22Rv1 (cell line): Measurements from ENCODE around the gene GALNT18.

Source experiments
- H3K27ac ChIP-seq: fragments of 450-650 bp; 2 replicates; pipeline ENCODE4 v1.5.1; 2017
- ZFX ChIP-seq: fragments of 450-650 bp; IDR thresholded peaks from 2 replicates; pipeline ENCODE4 v1.6.1; 2017; ENCODE audit warnings: antibody characterized with exemption, borderline replicate concordance
- TF ChIP-seq, protein P1 (sequence below): fragments of 450-650 bp; IDR thresholded peaks from 2 replicates; pipeline ENCODE4 v1.5.1; 2017; ENCODE audit warnings: mild to moderate bottlenecking

The GALNT18 gene

DNA sequence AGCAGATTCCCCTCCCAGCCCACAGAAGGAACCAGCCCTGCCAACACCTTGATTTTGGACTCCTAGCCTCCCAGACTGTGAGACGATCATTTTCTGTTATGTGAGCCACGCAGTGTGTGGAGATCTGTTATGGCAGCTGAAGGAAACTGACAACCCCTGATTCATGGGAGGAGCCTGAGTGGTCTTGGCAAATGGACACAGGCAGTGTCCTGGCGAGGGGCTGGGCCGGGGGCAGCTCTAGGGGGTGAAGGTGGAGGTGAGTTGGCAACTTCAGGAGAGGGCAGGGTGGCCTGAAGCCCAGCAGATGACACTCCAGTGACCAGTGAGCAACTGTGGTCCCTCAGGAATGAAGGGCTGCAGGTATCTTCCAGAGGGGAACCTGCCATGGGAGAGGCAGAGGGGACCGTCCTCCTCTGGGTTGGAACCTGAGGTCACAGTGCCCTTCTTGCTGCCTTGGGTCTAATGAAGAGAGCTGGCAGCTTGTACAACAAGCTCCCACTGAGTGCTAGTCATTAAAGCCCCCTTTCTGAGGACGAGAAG is 351.5 kb downstream of the GALNT18 start:
- H3K27ac ChIP-seq = no peak overlapping the region
- TF ChIP-seq, protein P1, sequence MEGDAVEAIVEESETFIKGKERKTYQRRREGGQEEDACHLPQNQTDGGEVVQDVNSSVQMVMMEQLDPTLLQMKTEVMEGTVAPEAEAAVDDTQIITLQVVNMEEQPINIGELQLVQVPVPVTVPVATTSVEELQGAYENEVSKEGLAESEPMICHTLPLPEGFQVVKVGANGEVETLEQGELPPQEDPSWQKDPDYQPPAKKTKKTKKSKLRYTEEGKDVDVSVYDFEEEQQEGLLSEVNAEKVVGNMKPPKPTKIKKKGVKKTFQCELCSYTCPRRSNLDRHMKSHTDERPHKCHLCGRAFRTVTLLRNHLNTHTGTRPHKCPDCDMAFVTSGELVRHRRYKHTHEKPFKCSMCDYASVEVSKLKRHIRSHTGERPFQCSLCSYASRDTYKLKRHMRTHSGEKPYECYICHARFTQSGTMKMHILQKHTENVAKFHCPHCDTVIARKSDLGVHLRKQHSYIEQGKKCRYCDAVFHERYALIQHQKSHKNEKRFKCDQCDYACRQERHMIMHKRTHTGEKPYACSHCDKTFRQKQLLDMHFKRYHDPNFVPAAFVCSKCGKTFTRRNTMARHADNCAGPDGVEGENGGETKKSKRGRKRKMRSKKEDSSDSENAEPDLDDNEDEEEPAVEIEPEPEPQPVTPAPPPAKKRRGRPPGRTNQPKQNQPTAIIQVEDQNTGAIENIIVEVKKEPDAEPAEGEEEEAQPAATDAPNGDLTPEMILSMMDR = no peak
- TF ChIP-seq ZFX = no peak

DNA sequence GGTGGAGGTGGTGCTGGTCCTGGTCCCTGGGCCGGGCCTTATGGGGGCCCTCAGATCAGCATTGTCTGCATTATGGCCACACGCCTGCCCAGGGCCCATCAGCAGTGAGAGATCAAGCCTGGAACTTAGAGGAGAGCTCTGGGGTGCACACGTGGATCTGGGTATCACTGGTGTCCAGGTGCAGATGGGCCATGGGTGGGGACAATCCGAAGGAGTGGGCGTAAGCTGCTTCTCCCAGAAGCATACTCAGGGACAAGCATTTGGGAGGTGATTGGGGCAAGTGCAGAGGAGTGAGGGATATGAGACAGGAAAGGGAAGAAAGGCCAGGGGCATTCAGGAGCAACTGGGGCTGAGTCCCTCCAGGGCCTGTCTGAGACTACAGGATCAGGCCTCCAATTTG is 353.1 kb downstream of the GALNT18 start:
- TF ChIP-seq ZFX = no peak
- TF ChIP-seq, protein P1 = no peak
- H3K27ac ChIP-seq = no peak overlapping the region

- TF ChIP-seq ZFX = no peak
- TF ChIP-seq, protein P1 = no peak
- no peak overlapping the region for H3K27ac ChIP-seq
Measured at GRCh38 chr11:11268119-11268518, 353.7 kb downstream of the GALNT18 start.

- TF ChIP-seq, protein P1 = no peak
- no peak for TF ChIP-seq ZFX
Measured at GRCh38 chr11:11267312-11267711, 354.5 kb downstream of the GALNT18 start.

GRCh38 chr11:11265994-11266606 is 355.7 kb downstream of the GALNT18 start:
- H3K27ac ChIP-seq = no peak overlapping the region

More at GRCh38 chr11:11267312-11267711, 354.5 kb downstream of the GALNT18 start:
- no peak overlapping the region for H3K27ac ChIP-seq

DNA sequence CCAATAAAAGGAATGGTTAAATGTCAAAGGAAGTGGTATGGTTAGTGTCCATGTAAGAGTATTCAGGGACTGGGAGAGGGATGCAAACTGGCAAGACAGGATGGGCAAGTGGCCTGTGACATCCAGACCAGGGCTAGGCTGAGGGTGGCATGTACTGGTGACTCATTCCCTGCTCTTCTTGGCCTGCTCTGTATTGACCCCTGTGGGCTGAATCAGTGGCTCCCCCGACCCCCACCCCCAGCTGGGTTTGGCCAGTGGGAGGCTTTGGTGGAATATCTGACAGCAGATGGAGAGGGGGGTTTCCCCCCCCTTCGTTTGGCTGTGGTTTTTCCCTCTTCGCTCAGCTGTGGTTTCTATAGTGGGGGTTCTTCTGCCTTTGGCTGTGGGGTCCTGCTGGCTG is 356.5 kb downstream of the GALNT18 start:
- H3K27ac ChIP-seq = no peak overlapping the region
- TF ChIP-seq, protein P1 = no peak
- TF ChIP-seq ZFX = no peak

More at GRCh38 chr11:11265994-11266606, 355.7 kb downstream of the GALNT18 start:
- TF ChIP-seq ZFX = no peak
- TF ChIP-seq, protein P1 = peak; percentile 90

DNA sequence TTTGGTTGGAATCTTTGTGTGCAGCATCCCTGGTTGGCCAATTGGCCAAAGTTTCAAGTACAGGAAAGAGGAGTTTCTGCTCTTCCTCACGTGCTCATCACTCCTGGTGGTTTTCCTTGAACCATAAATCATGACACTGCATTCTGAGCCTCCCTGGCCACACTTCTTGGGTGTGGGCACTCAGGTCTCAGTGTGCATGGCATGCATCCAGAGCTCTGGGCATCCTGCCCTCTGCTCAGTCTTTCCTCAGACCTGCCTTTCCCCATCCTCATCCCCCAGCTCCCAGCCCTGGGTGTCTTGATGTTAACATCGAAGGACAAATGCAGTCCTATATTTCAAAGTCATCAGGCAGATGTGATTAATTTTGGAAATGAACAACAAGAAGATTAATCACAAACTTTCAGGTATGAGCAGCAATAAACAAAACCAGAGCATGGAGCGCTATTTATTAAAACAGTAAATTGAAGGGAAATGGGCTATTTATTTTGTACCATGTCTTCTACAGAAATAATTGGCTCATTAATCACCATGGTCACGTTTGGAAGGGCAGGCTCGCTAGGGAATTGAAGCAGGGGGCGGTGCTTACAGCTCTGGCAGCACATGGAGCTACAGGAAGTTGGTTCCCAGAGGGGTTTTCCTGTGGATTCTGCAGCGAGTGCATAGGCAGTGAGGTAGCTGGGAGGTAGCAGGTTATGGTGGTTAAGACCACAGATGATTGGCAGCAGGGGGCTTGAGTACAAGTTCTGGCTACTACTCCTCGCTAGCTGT is 358.4 kb downstream of the GALNT18 start:
- no peak overlapping the region for H3K27ac ChIP-seq
- TF ChIP-seq, protein P1 = no peak
- no peak for TF ChIP-seq ZFX
